HepG2 (cell line): ENCODE data around the gene DESI2. TPM values are rescaled to one million over a fixed set of nuclear protein-coding genes. Genes with fewer than 3 reads are reported as not detected.

Experiments
- ATAC-seq: fragments of 200-7000 bp; cut with Tn5 transposase; 3 replicates; pipeline ENCODE4 v1.9.1; 2020; ENCODE audit warnings: mild to moderate bottlenecking, moderate library complexity
- BruUV-seq: library from RNA; stranded (reverse); fragments of 400-500 nt; replicated peaks from 2 replicates; lab custom pipeline; 2021; lab: Mats Ljungman, UMichigan
- CTCF ChIA-PET: fragments of 300-600 bp; formaldehyde crosslinking; extraction: SDS; loops from one replicate; lab custom pipeline; 2021; ENCODE audit warnings: low total read pairs, inconsistent platforms, low intra/inter-chr PET ratio; lab: Yijun Ruan, JAX
- POLR2A ChIA-PET: fragments of 350-600 bp; sonication (Branson Sonifier 250); formaldehyde crosslinking; loops from one replicate; lab custom pipeline; 2020; ENCODE audit warnings: antibody characterized with exemption, inconsistent platforms; lab: Yijun Ruan, JAX
- DNase-seq: peaks from one replicate; pipeline ENCODE4 v3.0.0-alpha.2; 2015; ENCODE audit warnings: low spot score
- FAIRE-seq: peaks from 3 replicates; lab custom pipeline; 2011; peaks lifted over from hg19 to GRCh38; lab: Jason Lieb, UNC
- H2AFZ ChIP-seq: one replicate; pipeline ENCODE4 v1.6.1; 2011; ENCODE audit warnings: low read length, inconsistent platforms
- H3K27ac ChIP-seq: fragments of 300-600 bp; 3 replicates; pipeline ENCODE4 v1.8.0; 2011; ENCODE audit warnings: mixed run types, mild to moderate bottlenecking, mixed read lengths, low read length, inconsistent platforms; ENCODE audit not compliant: insufficient read depth; ENCODE audit errors: extremely low read length
- H3K27me3 ChIP-seq, 2 experiments: fragments of 200-600 bp in 1 of 2; 2 replicates in 1 of 2; 3 replicates in 1 of 2; pipeline versions ENCODE4 v1.6.0 to v1.8.0; 2011; ENCODE audit warnings: low read length in 2 of 2, mild to moderate bottlenecking in 2 of 2, moderate library complexity in 2 of 2, inconsistent platforms in 1 of 2; ENCODE audit not compliant: insufficient read depth in 2 of 2, control insufficient read depth in 1 of 2
- H3K36me3 ChIP-seq, 2 experiments: fragments of 200-600 bp in 1 of 2; replicated peaks in 1 of 2; 2 replicates in 1 of 2; 3 replicates in 1 of 2; pipeline versions ENCODE4 v1.5.1 to v1.8.0; 2011; ENCODE audit warnings: low read length in 2 of 2, inconsistent platforms in 1 of 2; ENCODE audit not compliant: insufficient read depth in 2 of 2, control insufficient read depth in 1 of 2
- H3K4me1 ChIP-seq: 2 replicates; pipeline ENCODE4 v1.5.1; 2012; ENCODE audit warnings: low read length, inconsistent platforms; ENCODE audit not compliant: insufficient read depth
- H3K4me2 ChIP-seq: 2 replicates; pipeline ENCODE4 v1.6.0; 2011; ENCODE audit warnings: low read depth, low read length, inconsistent platforms
- H3K4me3 ChIP-seq, 3 experiments: fragments of 200-600 bp in 1 of 3; sonication (generic), shearing (Covaris generic) in 1 of 3; replicated peaks in 1 of 3; 2 replicates each; pipeline ENCODE4 v1.5.1; 2011 to 2016; ENCODE audit warnings: low read length in 3 of 3, inconsistent platforms in 2 of 3, low read depth in 2 of 3, mild to moderate bottlenecking in 2 of 3, control low read depth in 1 of 3, mixed read lengths in 1 of 3; ENCODE audit not compliant: insufficient read depth in 1 of 3
- H3K79me2 ChIP-seq: one replicate; pipeline ENCODE4 v1.6.1; 2011; ENCODE audit warnings: low read length, inconsistent platforms; ENCODE audit not compliant: insufficient read depth
- H3K9ac ChIP-seq: 2 replicates; pipeline ENCODE4 v1.6.0; 2011; ENCODE audit warnings: mild to moderate bottlenecking, low read depth, low read length, inconsistent platforms; ENCODE audit not compliant: insufficient read depth
- H3K9me3 ChIP-seq: 2 replicates; pipeline ENCODE4 v1.5.1; 2012; ENCODE audit warnings: mild to moderate bottlenecking, low read length
- H4K20me1 ChIP-seq: 2 replicates; pipeline ENCODE4 v1.6.0; 2011; ENCODE audit warnings: inconsistent platforms, mild to moderate bottlenecking, low read length, moderate library complexity; ENCODE audit not compliant: insufficient read depth
- FOSL2 ChIP-seq: sonication (generic); formaldehyde crosslinking; IDR thresholded peaks from 2 replicates; pipeline ENCODE4 v1.4.0; 2020; ENCODE audit warnings: missing genetic modification reagents
- HMG20B ChIP-seq: conservative IDR thresholded peaks from 2 replicates; pipeline ENCODE4 v1.6.1; 2016; ENCODE audit warnings: missing genetic modification reagents, missing compliant biosample characterization
- KMT2B ChIP-seq: IDR thresholded peaks from 2 replicates; pipeline ENCODE4 v1.6.1; 2016; ENCODE audit warnings: missing genetic modification reagents, missing compliant biosample characterization
- U2AF1 ChIP-seq: fragments of 200-400 bp; formaldehyde crosslinking; optimal IDR thresholded peaks from 2 replicates; pipeline ENCODE3; 2017; ENCODE audit warnings: mild to moderate bottlenecking, low read depth, low read length
- ZBTB4 ChIP-seq: sonication (generic); formaldehyde crosslinking; IDR thresholded peaks from 2 replicates; pipeline ENCODE4 v1.4.0; 2020; ENCODE audit warnings: missing genetic modification reagents, mild to moderate bottlenecking, borderline replicate concordance
- ZNF160 ChIP-seq: sonication (generic); formaldehyde crosslinking; IDR thresholded peaks from 2 replicates; pipeline ENCODE4 v1.8.0; 2022; ENCODE audit warnings: mild to moderate bottlenecking, inconsistent platforms, missing genetic modification reagents
- ZNF256 ChIP-seq: sonication (generic); formaldehyde crosslinking; conservative IDR thresholded peaks from 2 replicates; pipeline ENCODE4 v1.4.0; 2020; ENCODE audit warnings: missing genetic modification reagents
- ZNF510 ChIP-seq: sonication (generic); formaldehyde crosslinking; IDR thresholded peaks from 2 replicates; pipeline ENCODE4 v1.4.0; 2020; ENCODE audit warnings: low read depth, mild to moderate bottlenecking, missing genetic modification reagents
- ZNF7 ChIP-seq: IDR thresholded peaks from 2 replicates; pipeline ENCODE4 v1.6.1; 2016; ENCODE audit warnings: missing biosample characterization, missing genetic modification reagents
- ZSCAN31 ChIP-seq: sonication (generic); formaldehyde crosslinking; IDR thresholded peaks from 2 replicates; pipeline ENCODE4 v1.5.0; 2020; ENCODE audit warnings: low read depth, mild to moderate bottlenecking, missing genetic modification reagents
- WGBS: methylation state at CpG from one replicate; pipeline ENCODE4 v1.1.6; 2017; ENCODE audit warnings: low lambda C conversion rate; 5-methylcytosine and 5-hydroxymethylcytosine counted together
- in situ Hi-C: cut with HindIII; loops from 2 replicates; pipeline ENCODE4 v1.10.0; 2017; ENCODE audit warnings: low pct_unique_long_range_greater_than_20kb; ENCODE audit not compliant: extremely low pct_ligation_motif_present
- intact Hi-C: fragments of 100-400 bp; cut with micrococcal nuclease; formaldehyde crosslinking; loops from one replicate; pipeline ENCODE4 v1.10.0; 2022; ENCODE audit not compliant: unreplicated experiment
- polyA plus RNA-seq, 8 experiments: library from polyadenylated mRNA; depleted of rRNA in 3 of 8; stranded (reverse) in 7 of 8; unstranded in 1 of 8; fragments of >200 nt; fragmentation: Illumina TruSeq in 4 of 8; extraction: Trizol in 4 of 8; gene quantifications; 2 replicates each; pipeline versions ENCODE4 v1.2.1 to v1.2.3, GENCODE V29; 2011 to 2016; ENCODE audit warnings: low read depth in 4 of 8, missing spikeins in 1 of 8, mixed read lengths in 1 of 8; ENCODE audit not compliant: insufficient read depth in 1 of 8
- total RNA-seq, 5 experiments: library from RNA; depleted of rRNA; stranded (reverse); fragments of >200 nt; fragmentation: Illumina TruSeq; extraction: Trizol; gene quantifications; 2 replicates each; pipeline ENCODE4 v1.2.3, GENCODE V29; 2016; ENCODE audit warnings: low read depth in 1 of 5

The DESI2 gene
- total and polyA plus RNA-seq, 2 of the 13 experiments (the other 11 are each of a cell fraction or from before 2014, with no cell fraction given) = 23.1 to 42.2 TPM

GRCh38 chr1:244699741-244700140 is 46.8 kb downstream of the DESI2 start (continued):
- TF ChIP-seq ZBTB4 (CRISPR knock-in tag) (no peak), ZNF160 (CRISPR knock-in tag) (no peak), FOSL2 (no peak), ZNF510 (CRISPR knock-in tag) (no peak), KMT2B (CRISPR knock-in tag) (no peak), U2AF1 (no peak), ZSCAN31 (CRISPR knock-in tag) (no peak), ZNF7 (CRISPR knock-in tag) (no peak)

GRCh38 chr1:244700808-244701207 is 47.9 kb downstream of the DESI2 start:
- in situ Hi-C loops = no loop called here
- H3K4me2 ChIP-seq = no peak overlapping the region
- TF ChIP-seq HMG20B (CRISPR knock-in tag) (no peak), ZNF256 (CRISPR knock-in tag) (peak; percentile 93)
- WGBS = 86% methylated on average over 1 of the region's 1 CpG
- H3K79me2 ChIP-seq = no peaks in the 10 kb centered on the region
- peaks cover 7 to 32% of the 10 kb centered on the region in 2 experiments; a peak in 4 of 5 replicates for H3K36me3 ChIP-seq
- no peak overlapping the region for H3K4me3 ChIP-seq
- H2AFZ ChIP-seq = no peak overlapping the region
- H3K9me3 ChIP-seq = no peaks in the 10 kb centered on the region
- ChIA-PET POLR2A (no interaction called here), CTCF (no interaction called here)
- intact Hi-C loops = no loop called here
- BruUV-seq = no TSS peak
- no peak for FAIRE-seq
- no peak overlapping the region for H3K27ac ChIP-seq
- H3K27me3 ChIP-seq = no peaks in the 10 kb centered on the region; a peak in 1 of 5 replicates
- no peak for ATAC-seq
- DNase-seq = no peak
- H3K9ac ChIP-seq = no peak overlapping the region
- H3K4me1 ChIP-seq = no peaks in the 10 kb centered on the region
- H4K20me1 ChIP-seq = no peaks in the 10 kb centered on the region
